Globus pallidus (tissue), 1 donor: ENCODE measurements around the gene KRTAP5-11.
"Not testable (repeated sequence)": the region's sequence is repeated elsewhere in the genome, so short reads cannot be mapped to it uniquely, and the experiment has no call there.

ENCODE experiments used
- DNase-seq: peaks from one replicate; pipeline ENCODE4 v3.0.0-alpha.2; 2015; ENCODE audit warnings: low spot score

KRTAP5-11 gene

GRCh38 chr11:71580057-71581003 lies 2.3 kb downstream of the KRTAP5-11 start:
- peak; percentile 70 for DNase-seq

GRCh38 chr11:71579513-71579912 lies 3.2 kb downstream of the KRTAP5-11 start:
- DNase-seq, result not testable (repeated sequence)

GRCh38 chr11:71577469-71578004 lies 5.1 kb downstream of the KRTAP5-11 start:
- DNase-seq, result no peak

GRCh38 chr11:71576688-71577465 lies 5.8 kb downstream of the KRTAP5-11 start:
- not testable (repeated sequence) for DNase-seq

- no peak for DNase-seq
These were observed 6.8 kb downstream of the KRTAP5-11 start for GRCh38 chr11:71575723-71576424.

GRCh38 chr11:71574418-71574817 lies 8.3 kb downstream of the KRTAP5-11 start:
- DNase-seq, result no peak

GRCh38 chr11:71572811-71573210 lies 9.9 kb downstream of the KRTAP5-11 start:
- no peak for DNase-seq

GRCh38 chr11:71571101-71571850 lies 11.4 kb downstream of the KRTAP5-11 start:
- not testable (repeated sequence) for DNase-seq

GRCh38 chr11:71568704-71569349 lies 13.8 kb downstream of the KRTAP5-11 start:
- no peak for DNase-seq

GRCh38 chr11:71567633-71568032 lies 15.0 kb downstream of the KRTAP5-11 start:
- not testable (repeated sequence) for DNase-seq

- DNase-seq, result not testable (repeated sequence)
These were observed 15.8 kb downstream of the KRTAP5-11 start for GRCh38 chr11:71566626-71567599.

GRCh38 chr11:71566081-71566620 lies 16.5 kb downstream of the KRTAP5-11 start:
- no peak for DNase-seq

GRCh38 chr11:71565263-71565662 lies 17.4 kb downstream of the KRTAP5-11 start, which contains the start of gene KRTAP5-10:
KRTAP5-10 (plus strand) TSS chr11:71565563; CDS start chr11:71565588, 25 bp downstream.
- no peak for DNase-seq

- no peak for DNase-seq
These were observed 18.2 kb downstream of the KRTAP5-11 start for GRCh38 chr11:71564430-71564829.

- peak; percentile 15 for DNase-seq
These were observed 19.3 kb downstream of the KRTAP5-11 start for GRCh38 chr11:71563406-71563805.

- DNase-seq, result no peak
These were observed 20.6 kb downstream of the KRTAP5-11 start for GRCh38 chr11:71562120-71562519.

- peak; percentile 32 for DNase-seq
These were observed 23.7 kb downstream of the KRTAP5-11 start for GRCh38 chr11:71558996-71559395.

GRCh38 chr11:71557257-71557656 lies 25.4 kb downstream of the KRTAP5-11 start:
- DNase-seq, result no peak

GRCh38 chr11:71556018-71556417 lies 26.7 kb downstream of the KRTAP5-11 start:
- DNase-seq, result no peak
